CD14-positive monocyte (primary cell): Measurements from ENCODE around the gene RNU11. TPM values are rescaled to one million over a fixed set of nuclear protein-coding genes. Genes with fewer than 3 reads are reported as not detected.

Source experiments
- DNase-seq, 3 donors: peaks; one replicate each; pipeline ENCODE4 v3.0.0-alpha.2; 2011 to 2022
- H2AFZ ChIP-seq: 2 replicates; pipeline ENCODE4 v1.6.0; 2012; ENCODE audit warnings: mild to moderate bottlenecking, low read depth, low read length, inconsistent platforms; ENCODE audit not compliant: insufficient read depth, poor library complexity, severe bottlenecking
- H3K27ac ChIP-seq, 2 donors: 1 replicate in 1 of 2; 2 replicates in 1 of 2; pipeline ENCODE4 v1.5.1; 2012 to 2013; ENCODE audit warnings: low read length in 2 of 2, control low read depth in 1 of 2, inconsistent platforms in 1 of 2, low read depth in 1 of 2, mild to moderate bottlenecking in 1 of 2
- H3K27me3 ChIP-seq, 2 donors: one replicate each; pipeline versions ENCODE4 v1.6.0 to v1.6.1; 2011 to 2013; ENCODE audit warnings: low read length in 2 of 2; ENCODE audit not compliant: control insufficient read depth in 2 of 2, insufficient read depth in 2 of 2
- H3K36me3 ChIP-seq, 2 donors: replicated peaks in 1 of 2; 1 replicate in 1 of 2; 2 replicates in 1 of 2; pipeline versions ENCODE4 v1.5.1 to v1.6.1; 2012 to 2013; ENCODE audit warnings: low read length in 2 of 2, control low read depth in 1 of 2, inconsistent platforms in 1 of 2, mild to moderate bottlenecking in 1 of 2; ENCODE audit not compliant: insufficient read depth in 2 of 2, control insufficient read depth in 1 of 2
- H3K4me1 ChIP-seq, 2 donors: 1 replicate in 1 of 2; 2 replicates in 1 of 2; pipeline versions ENCODE4 v1.5.1 to v1.6.1; 2012 to 2013; ENCODE audit warnings: low read length in 2 of 2, control low read depth in 1 of 2, inconsistent platforms in 1 of 2, mild to moderate bottlenecking in 1 of 2, moderate library complexity in 1 of 2; ENCODE audit not compliant: insufficient read depth in 2 of 2, control insufficient read depth in 1 of 2
- H3K4me2 ChIP-seq: replicated peaks from 2 replicates; pipeline ENCODE3; 2012; ENCODE audit warnings: low read length, moderate library complexity, mild to moderate bottlenecking; ENCODE audit not compliant: poor library complexity, severe bottlenecking; ENCODE audit errors: extremely low read depth
- H3K4me3 ChIP-seq, 3 experiments: fragments of 200-600 bp in 1 of 3; sonication (generic) in 1 of 3; replicated peaks in 1 of 3; 1 replicate in 2 of 3; 2 replicates in 1 of 3; pipeline ENCODE4 v1.5.1; 2011 to 2013; ENCODE audit warnings: low read length in 3 of 3, mild to moderate bottlenecking in 3 of 3, control low read depth in 2 of 3, low read depth in 2 of 3, inconsistent platforms in 1 of 3, moderate library complexity in 1 of 3
- H3K79me2 ChIP-seq: 2 replicates; pipeline ENCODE4 v1.6.0; 2012; ENCODE audit warnings: mild to moderate bottlenecking, control low read depth, inconsistent platforms, low read length, moderate library complexity; ENCODE audit not compliant: insufficient read depth
- H3K9ac ChIP-seq: 2 replicates; pipeline ENCODE4 v1.6.0; 2017; ENCODE audit warnings: low read length, mild to moderate bottlenecking; ENCODE audit not compliant: insufficient read depth, poor library complexity, severe bottlenecking
- H3K9me3 ChIP-seq, 2 donors: replicated peaks in 1 of 2; 1 replicate in 1 of 2; 2 replicates in 1 of 2; pipeline versions ENCODE4 v1.5.1 to v1.6.1; 2012 to 2013; ENCODE audit warnings: low read length in 2 of 2, control low read depth in 1 of 2; ENCODE audit not compliant: control insufficient read depth in 1 of 2, insufficient read depth in 1 of 2
- H4K20me1 ChIP-seq: 2 replicates; pipeline ENCODE4 v1.6.0; 2012; ENCODE audit warnings: mild to moderate bottlenecking, low read length, control low read depth, moderate library complexity; ENCODE audit not compliant: insufficient read depth
- H3K27ac Mint-ChIP-seq, 7 donors: one replicate each; pipeline ENCODE4 v1.8.0; 2020; ENCODE audit warnings: mild to moderate bottlenecking in 7 of 7, mixed read lengths in 7 of 7, moderate library complexity in 6 of 7, inconsistent platforms in 2 of 7
- H3K27me3 Mint-ChIP-seq, 3 donors: one replicate each; pipeline ENCODE4 v1.8.0; 2021 to 2022; ENCODE audit warnings: low read depth in 3 of 3, mild to moderate bottlenecking in 3 of 3, mixed read lengths in 3 of 3, moderate library complexity in 3 of 3, inconsistent platforms in 1 of 3
- H3K36me3 Mint-ChIP-seq, 2 donors: one replicate each; pipeline ENCODE4 v1.8.0; 2020; ENCODE audit warnings: mixed read lengths in 2 of 2, inconsistent platforms in 1 of 2, mild to moderate bottlenecking in 1 of 2
- H3K4me1 Mint-ChIP-seq: one replicate; pipeline ENCODE4 v1.8.0; 2020; ENCODE audit warnings: mild to moderate bottlenecking, mixed read lengths
- H3K4me3 Mint-ChIP-seq, 2 donors: one replicate each; pipeline ENCODE4 v1.8.0; 2020; ENCODE audit warnings: mild to moderate bottlenecking in 2 of 2, mixed read lengths in 2 of 2, moderate library complexity in 1 of 2
- H3K9me3 Mint-ChIP-seq, 7 donors: one replicate each; pipeline ENCODE4 v1.8.0; 2020 to 2022; ENCODE audit warnings: mixed read lengths in 7 of 7, mild to moderate bottlenecking in 6 of 7, moderate library complexity in 6 of 7, inconsistent platforms in 2 of 7
- WGBS: methylation state at CpG from one replicate; pipeline ENCODE4 v1.1.5; 2013; ENCODE audit warnings: missing lambda C conversion rate; ENCODE audit not compliant: insufficient coverage; 5-methylcytosine and 5-hydroxymethylcytosine counted together
- intact Hi-C, 2 donors: fragments of 100-400 bp; cut with micrococcal nuclease; formaldehyde crosslinking; loops; one replicate each; pipeline versions ENCODE4 v1.15.0 to v1.15.1; 2023
- polyA plus RNA-seq, 3 donors: library from polyadenylated mRNA; depleted of rRNA in 1 of 3; unstranded in 2 of 3; stranded (reverse) in 1 of 3; fragments of 300-500 nt in 2 of 3; fragments of >200 nt in 1 of 3; fragmentation: Illumina TruSeq in 2 of 3; gene quantifications; 1 replicate in 2 of 3; 2 replicates in 1 of 3; pipeline ENCODE4 v1.2.3, GENCODE V29; 2012 to 2021
- TF ChIP-seq, protein P1 (sequence below): fragments of 200-600 bp; IDR thresholded peaks from one replicate; pipeline ENCODE4 v1.8.0; 2022; ENCODE audit warnings: antibody characterized with exemption, mild to moderate bottlenecking

RNU11 gene
- polyA plus RNA-seq, 3 donors, result not detected

DNA sequence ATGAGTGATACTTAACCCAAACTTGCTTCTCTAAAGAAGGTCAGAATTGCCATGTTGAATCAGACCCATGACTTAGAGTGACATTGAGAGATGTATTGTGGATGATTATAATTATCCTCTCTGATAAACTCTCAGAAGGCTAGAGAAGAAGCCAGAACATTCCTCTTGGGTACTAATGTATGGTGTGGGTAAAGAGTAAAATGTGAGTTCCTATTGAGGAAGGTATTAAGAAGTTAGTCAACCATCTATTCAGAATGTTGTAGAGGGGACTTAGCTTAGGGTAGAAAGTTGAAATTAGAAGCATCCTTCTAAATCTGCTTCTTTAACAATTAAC lies 27.5 kb downstream of the RNU11 start:
- intact Hi-C loops, result no loop called here
- peaks cover 79% of the 10 kb centered on the region for H3K79me2 ChIP-seq
- H3K9me3 ChIP-seq, result no peaks in the 10 kb centered on the region
- H3K4me1 Mint-ChIP-seq, result no peaks in the 10 kb centered on the region
- H3K4me2 ChIP-seq, result no peak overlapping the region
- peaks cover 17 to 29% of the 10 kb centered on the region in 2 donors for H3K36me3 Mint-ChIP-seq
- no peak overlapping the region for H2AFZ ChIP-seq
- TF ChIP-seq, protein P1, sequence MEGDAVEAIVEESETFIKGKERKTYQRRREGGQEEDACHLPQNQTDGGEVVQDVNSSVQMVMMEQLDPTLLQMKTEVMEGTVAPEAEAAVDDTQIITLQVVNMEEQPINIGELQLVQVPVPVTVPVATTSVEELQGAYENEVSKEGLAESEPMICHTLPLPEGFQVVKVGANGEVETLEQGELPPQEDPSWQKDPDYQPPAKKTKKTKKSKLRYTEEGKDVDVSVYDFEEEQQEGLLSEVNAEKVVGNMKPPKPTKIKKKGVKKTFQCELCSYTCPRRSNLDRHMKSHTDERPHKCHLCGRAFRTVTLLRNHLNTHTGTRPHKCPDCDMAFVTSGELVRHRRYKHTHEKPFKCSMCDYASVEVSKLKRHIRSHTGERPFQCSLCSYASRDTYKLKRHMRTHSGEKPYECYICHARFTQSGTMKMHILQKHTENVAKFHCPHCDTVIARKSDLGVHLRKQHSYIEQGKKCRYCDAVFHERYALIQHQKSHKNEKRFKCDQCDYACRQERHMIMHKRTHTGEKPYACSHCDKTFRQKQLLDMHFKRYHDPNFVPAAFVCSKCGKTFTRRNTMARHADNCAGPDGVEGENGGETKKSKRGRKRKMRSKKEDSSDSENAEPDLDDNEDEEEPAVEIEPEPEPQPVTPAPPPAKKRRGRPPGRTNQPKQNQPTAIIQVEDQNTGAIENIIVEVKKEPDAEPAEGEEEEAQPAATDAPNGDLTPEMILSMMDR, result no peak
- no peak overlapping the region for H3K4me3 Mint-ChIP-seq
- H3K9ac ChIP-seq, result no peak overlapping the region
- H3K27ac ChIP-seq, result peak overlapping the region in 1 of 2 donors; percentile 22
- H3K9me3 Mint-ChIP-seq, result no peaks in the 10 kb centered on the region
- peaks cover under 1 to 22% of the 10 kb centered on the region in 2 donors for H3K36me3 ChIP-seq
- no peak for DNase-seq
- H3K27ac Mint-ChIP-seq, result peak overlapping the region in 1 of 7 donors; percentile 1
- no peaks in the 10 kb centered on the region for H3K4me1 ChIP-seq
- peaks cover 0 to 1% (median 1%) of the 10 kb centered on the region in 3 donors for H3K27me3 Mint-ChIP-seq
- H3K27me3 ChIP-seq, result no peaks in the 10 kb centered on the region
- peaks cover 31% of the 10 kb centered on the region for H4K20me1 ChIP-seq
- H3K4me3 ChIP-seq, result no peak overlapping the region

DNA sequence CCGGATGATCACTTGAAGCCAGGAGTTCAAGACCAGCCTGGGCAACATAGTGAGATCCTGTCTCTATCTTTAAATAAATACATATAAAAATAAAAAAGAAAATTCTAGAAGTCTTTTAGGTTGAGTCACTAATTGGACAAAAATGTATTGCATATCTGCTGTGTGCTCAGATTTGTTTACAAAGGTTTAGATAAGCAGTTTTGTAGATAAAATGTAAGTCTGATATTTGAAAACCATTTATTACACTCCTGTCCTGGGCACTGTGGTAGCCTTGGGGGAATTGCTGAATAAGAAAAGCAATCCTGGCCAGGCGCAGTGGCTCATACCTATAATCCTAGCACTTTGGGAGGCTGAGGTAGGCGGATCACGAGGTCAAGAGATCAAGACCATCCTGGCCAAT lies 31.8 kb downstream of the RNU11 start:
- Mint-ChIP-seq H3K27me3 (peaks cover 0 to 2% (median 1%) of the 10 kb centered on the region in 3 donors), H3K4me3 (no peak overlapping the region), H3K9me3 (no peaks in the 10 kb centered on the region), H3K27ac (peak overlapping the region in 1 of 7 donors; percentile 26), H3K36me3 (peaks cover 48 to 55% of the 10 kb centered on the region in 2 donors), H3K4me1 (no peaks in the 10 kb centered on the region)
- Histone ChIP-seq H3K27ac (no peak overlapping the region), H4K20me1 (peaks cover 33% of the 10 kb centered on the region), H3K4me3 (no peak overlapping the region), H3K36me3 (peaks cover 32 to 65% of the 10 kb centered on the region in 2 donors), H3K9ac (no peak overlapping the region), H3K4me2 (no peak overlapping the region), H3K27me3 (no peaks in the 10 kb centered on the region), H3K9me3 (no peaks in the 10 kb centered on the region), H2AFZ (no peak overlapping the region), H3K79me2 (peaks cover 54% of the 10 kb centered on the region), H3K4me1 (no peaks in the 10 kb centered on the region)
- no peak for DNase-seq
- TF ChIP-seq, protein P1, result no peak
- intact Hi-C loops, result no loop called here
- 100% methylated on average over 2 of the region's 4 CpGs for WGBS
